ENCODE results near the gene FXN.

DNA sequence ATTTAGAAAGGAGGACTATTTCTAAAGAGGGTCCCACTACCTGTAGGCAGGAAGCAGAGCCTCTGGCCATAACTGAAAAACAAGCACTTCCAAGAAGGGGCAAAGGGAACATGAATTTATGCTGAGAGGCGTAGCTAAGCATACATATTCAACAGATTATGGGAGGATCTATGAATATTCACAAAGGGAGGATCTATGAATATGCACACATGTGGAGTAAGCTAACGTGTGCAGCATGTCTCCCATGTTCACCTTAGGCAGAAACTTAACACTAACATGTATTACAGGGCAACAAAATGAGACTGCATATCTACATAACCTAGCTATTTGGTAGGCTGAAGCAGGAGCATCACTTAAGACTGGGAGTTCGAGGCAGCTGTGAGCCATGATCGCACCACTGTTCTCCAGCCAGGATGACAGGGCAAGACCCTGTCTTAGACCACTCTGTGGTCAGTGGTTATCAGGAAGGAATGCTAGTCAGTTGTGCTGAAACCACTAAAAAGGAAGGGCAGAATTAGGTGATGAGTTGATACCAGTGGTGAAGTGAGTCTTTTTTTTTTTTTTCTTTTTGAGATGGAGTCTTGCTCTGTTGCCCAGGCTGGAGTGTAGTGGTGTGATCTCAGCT, 20.8 kb downstream of the FXN start:
- TF ChIP-seq, protein P1, sequence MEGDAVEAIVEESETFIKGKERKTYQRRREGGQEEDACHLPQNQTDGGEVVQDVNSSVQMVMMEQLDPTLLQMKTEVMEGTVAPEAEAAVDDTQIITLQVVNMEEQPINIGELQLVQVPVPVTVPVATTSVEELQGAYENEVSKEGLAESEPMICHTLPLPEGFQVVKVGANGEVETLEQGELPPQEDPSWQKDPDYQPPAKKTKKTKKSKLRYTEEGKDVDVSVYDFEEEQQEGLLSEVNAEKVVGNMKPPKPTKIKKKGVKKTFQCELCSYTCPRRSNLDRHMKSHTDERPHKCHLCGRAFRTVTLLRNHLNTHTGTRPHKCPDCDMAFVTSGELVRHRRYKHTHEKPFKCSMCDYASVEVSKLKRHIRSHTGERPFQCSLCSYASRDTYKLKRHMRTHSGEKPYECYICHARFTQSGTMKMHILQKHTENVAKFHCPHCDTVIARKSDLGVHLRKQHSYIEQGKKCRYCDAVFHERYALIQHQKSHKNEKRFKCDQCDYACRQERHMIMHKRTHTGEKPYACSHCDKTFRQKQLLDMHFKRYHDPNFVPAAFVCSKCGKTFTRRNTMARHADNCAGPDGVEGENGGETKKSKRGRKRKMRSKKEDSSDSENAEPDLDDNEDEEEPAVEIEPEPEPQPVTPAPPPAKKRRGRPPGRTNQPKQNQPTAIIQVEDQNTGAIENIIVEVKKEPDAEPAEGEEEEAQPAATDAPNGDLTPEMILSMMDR (conservative IDR thresholded peaks at IDR 0.05), result no peak
- no peak for TF ChIP-seq ZFX (IDR thresholded peaks at IDR 0.05)

All from C4-2B (cell line).